T-helper 17 cell (primary cell): ENCODE data around the gene TMEM223. TPM values are rescaled to one million over a fixed set of nuclear protein-coding genes. Genes with fewer than 3 reads are reported as not detected.
"Not testable (repeated sequence)": the region's sequence is repeated elsewhere in the genome, so short reads cannot be mapped to it uniquely, and the experiment has no call there.

ENCODE experiments used
- ATAC-seq: fragments of 150-1000 bp; cut with Tn5 transposase; 2 replicates; pipeline ENCODE4 v1.10.0; 2021; ENCODE audit warnings: mild to moderate bottlenecking, moderate library complexity
- DNase-seq, 3 donors: peaks; one replicate each; pipeline versions ENCODE4 v3.0.0 to v3.0.0-alpha.2; 2020 to 2021
- H3K9me3 ChIP-seq: one replicate; pipeline ENCODE4 v1.7.0; 2013; ENCODE audit warnings: low read length, mild to moderate bottlenecking; ENCODE audit not compliant: control insufficient read depth, poor library complexity, severe bottlenecking
- H3K27ac Mint-ChIP-seq: one replicate; pipeline ENCODE4 v1.8.0; 2022; ENCODE audit warnings: mild to moderate bottlenecking, moderate library complexity, mixed read lengths
- H3K27me3 Mint-ChIP-seq: one replicate; pipeline ENCODE4 v1.8.0; 2022; ENCODE audit warnings: mixed read lengths
- H3K36me3 Mint-ChIP-seq: one replicate; pipeline ENCODE4 v1.8.0; 2022; ENCODE audit warnings: low read depth, mixed read lengths
- H3K4me1 Mint-ChIP-seq: one replicate; pipeline ENCODE4 v1.8.0; 2022; ENCODE audit warnings: mild to moderate bottlenecking, mixed read lengths
- H3K4me3 Mint-ChIP-seq: one replicate; pipeline ENCODE4 v1.8.0; 2022; ENCODE audit warnings: mild to moderate bottlenecking, moderate library complexity, mixed read lengths
- total RNA-seq, 4 donors: library from RNA in 2 of 4; stranded (reverse) in 2 of 4; gene quantifications; one replicate each; pipeline ENCODE4 v1.2.3 and lab custom pipeline; 2022 to 2026

TMEM223 gene
- total RNA-seq, 2 donors from 2014 or later: 5.7 to 7.3 TPM

DNA sequence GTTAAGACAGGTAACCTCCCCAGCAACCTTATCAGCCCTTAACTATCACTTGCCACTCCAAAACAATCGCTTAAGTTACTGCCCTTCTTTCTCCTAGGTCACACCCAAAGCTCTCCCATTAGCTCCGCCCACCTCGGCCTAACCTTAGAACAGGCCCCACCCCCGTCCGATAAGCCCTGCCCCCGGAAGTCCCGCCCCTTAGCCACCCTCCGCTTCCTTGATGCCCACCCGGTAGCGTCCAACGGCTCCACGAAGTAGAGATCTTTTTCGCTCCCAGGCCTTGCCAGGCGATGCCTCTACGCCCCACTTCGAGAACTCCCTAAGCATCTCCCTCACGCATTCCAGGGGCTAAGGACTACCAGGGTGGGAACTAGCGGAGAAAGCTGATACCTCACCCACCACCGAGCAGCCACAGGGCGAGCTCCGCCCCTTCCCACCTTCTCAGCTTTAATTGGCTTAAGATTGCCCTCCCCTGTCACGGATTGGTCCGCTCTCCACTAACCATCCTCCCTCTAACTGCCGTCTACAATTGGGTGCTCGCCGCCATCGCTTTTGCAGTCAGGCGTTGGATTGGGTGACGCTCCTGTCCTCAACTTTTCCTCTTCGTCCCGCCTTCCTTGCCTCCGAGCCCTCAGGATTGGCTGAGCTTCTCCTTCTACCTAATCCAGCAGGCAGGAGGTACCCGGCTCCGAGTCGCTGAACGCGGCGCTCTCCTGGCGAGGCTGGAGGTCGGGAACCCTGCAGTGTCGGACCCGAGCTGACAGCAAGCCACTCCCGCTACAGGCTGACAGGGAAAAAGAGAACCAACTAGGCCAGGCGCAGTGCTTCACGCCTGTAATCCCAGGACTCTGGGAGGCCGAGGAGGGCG is 37.8 kb downstream of the TMEM223 start, which contains the start of gene ZBTB3:
Gene ZBTB3, minus strand, starts transcription at position 425 of the 868 bp plus-strand sequence. CDS start 496 bp downstream, outside the sequence.
- no peaks in the 10 kb centered on the region for H3K36me3 Mint-ChIP-seq
- ATAC-seq (peak; percentile 95), DNase-seq (peak; percentile 91 to 94 (median 91))
- no peaks in the 10 kb centered on the region for H3K9me3 ChIP-seq
- H3K27ac Mint-ChIP-seq: peak within 1 kb of the TSS; percentile 94
- peaks cover 10% of the 10 kb centered on the region for H3K4me1 Mint-ChIP-seq
- H3K27me3 Mint-ChIP-seq: no peaks in the 10 kb centered on the region
- peak within 1 kb of the TSS; percentile 98 for H3K4me3 Mint-ChIP-seq

DNA sequence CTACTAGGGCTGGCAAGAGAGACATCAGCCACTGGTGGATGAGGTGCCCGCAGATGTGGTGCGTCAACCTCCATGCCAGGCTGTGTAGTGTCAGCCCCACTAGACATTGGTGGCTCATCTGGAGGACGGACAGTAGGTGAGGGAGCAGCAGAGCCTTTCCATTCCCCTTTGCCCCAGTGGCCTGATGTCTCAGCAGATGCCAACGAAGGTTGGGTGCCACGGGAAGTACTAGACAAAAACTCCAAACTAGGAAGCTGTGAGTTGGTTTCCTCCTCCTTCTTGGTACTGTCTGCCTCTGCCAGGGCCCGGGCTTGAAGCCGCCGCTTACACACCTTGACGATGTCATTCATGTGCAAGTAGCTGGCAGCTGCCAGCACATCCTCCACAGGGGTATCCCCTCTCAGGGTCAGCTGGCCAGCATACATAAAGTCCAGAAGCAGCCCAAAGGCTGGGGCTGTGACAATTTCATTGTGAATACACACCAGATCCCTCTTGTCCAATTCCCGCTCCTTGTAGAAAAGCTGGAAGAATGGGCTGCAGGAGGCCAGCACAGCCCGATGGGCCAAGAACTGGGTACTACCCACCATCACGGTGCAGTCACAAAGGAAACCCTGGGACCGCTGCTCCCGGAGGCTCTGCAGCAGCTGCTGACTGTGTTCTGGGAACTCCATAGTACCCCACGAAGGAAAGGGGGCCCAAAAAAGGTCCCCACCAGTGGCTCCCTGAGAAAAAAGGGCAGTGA is 38.6 kb downstream of the TMEM223 start:
- H3K36me3 Mint-ChIP-seq: no peaks in the 10 kb centered on the region
- peak overlapping the region; percentile 98 for H3K4me3 Mint-ChIP-seq
- no peak for DNase-seq
- H3K9me3 ChIP-seq: no peaks in the 10 kb centered on the region
- ATAC-seq: no peak
- peaks cover 13% of the 10 kb centered on the region for H3K4me1 Mint-ChIP-seq
- H3K27me3 Mint-ChIP-seq: no peaks in the 10 kb centered on the region
- peak overlapping the region; percentile 94 for H3K27ac Mint-ChIP-seq

DNA sequence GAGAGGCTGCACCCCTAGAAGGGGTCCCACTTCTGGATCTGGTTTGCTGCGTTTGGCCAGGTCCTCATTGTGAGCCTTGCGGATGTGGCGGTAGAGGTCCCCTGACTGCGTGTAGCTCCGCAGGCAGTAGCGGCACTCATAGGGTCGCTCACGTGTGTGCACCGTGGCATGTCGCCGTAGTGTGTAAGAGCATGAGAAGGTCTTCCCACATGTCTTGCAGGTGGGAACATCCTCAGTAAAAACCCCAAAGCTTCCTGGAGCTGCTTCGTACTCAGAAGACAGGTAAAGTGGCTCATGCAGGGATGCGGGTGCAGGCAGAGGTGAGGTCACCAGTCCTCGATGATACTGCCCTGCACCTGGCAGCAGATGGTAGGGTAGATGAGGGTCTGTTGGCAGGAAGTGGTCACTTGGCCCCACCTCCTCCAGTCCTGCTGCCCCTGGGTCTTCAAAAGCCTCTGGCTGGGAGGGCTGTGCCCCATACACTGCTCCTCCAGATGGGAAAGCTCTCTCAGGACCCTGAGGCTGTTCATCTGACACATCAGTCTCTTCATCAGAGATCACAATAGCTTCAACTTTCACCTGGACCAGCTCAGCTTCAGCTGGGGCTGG is 39.5 kb downstream of the TMEM223 start:
- no peak for DNase-seq
- H3K4me1 Mint-ChIP-seq: peaks cover 13% of the 10 kb centered on the region
- H3K9me3 ChIP-seq: no peaks in the 10 kb centered on the region
- no peak for ATAC-seq
- H3K4me3 Mint-ChIP-seq: no peak overlapping the region
- no peaks in the 10 kb centered on the region for H3K36me3 Mint-ChIP-seq
- no peak overlapping the region for H3K27ac Mint-ChIP-seq
- no peaks in the 10 kb centered on the region for H3K27me3 Mint-ChIP-seq

DNA sequence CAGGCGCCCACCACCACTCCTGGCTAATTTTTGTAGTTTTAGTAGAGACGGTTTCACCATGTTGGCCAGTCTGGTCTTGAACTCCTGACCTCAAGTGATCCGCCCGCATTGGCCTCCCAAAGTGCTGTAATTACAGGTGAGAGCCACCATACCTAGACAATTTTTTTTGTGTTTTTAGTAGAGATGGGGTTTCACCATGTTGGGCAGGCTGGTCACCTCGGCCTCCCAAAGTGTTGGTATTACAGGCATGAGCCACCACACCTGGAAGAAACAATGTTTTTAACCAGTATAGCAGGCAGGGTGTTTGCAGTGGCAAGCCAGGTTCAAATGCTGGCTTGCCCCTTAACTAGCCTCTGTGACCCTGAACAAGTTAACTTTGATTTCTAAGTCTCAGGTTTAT is 41.9 kb downstream of the TMEM223 start:
- not testable (repeated sequence) for H3K27me3 Mint-ChIP-seq, H3K9me3 ChIP-seq, DNase-seq, ATAC-seq, H3K4me3 Mint-ChIP-seq, H3K27ac Mint-ChIP-seq, H3K36me3 Mint-ChIP-seq
- H3K4me1 Mint-ChIP-seq: peaks cover 13% of the 10 kb centered on the region

DNA sequence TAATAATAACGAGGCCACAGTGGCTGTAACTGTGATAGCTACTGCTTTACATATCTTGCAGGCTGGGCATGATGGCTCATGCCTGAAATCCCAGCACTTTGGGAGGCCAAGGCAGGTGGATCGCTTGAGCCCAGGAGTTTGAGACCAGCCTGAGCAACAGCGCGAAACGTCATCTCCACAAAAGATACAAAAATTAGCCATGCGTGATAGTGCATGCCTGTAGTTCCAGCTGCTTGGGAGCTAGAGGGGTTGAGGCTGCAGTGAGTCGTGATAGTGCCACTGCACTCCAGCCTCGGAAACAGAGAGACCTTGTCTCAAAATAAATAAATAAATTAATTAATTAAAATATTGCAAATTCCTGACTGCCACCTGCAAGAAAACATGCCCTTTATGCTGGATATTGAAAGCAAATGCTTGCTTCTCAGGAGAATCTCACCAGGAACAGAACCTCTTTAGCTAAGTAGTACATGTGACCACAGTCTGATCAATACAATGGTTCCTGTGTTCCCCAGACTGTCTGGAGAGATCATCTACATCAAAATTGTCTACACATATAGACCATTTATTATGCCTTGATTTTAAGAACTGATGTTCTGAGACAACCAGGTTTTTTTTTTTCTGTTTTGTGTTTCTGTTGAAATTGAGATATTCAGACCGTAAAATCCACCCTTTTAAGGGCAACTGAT is 44.2 kb downstream of the TMEM223 start:
- Mint-ChIP-seq H3K4me3 (no peak overlapping the region), H3K36me3 (no peaks in the 10 kb centered on the region), H3K4me1 (peaks cover 8% of the 10 kb centered on the region), H3K27ac (no peak overlapping the region), H3K27me3 (no peaks in the 10 kb centered on the region)
- no peaks in the 10 kb centered on the region for H3K9me3 ChIP-seq
- no peak for DNase-seq
- ATAC-seq: no peak

Other genes with a start within 250 kb of the TMEM223 start
- gene AHNAK, start 245.2 kb downstream of the TMEM223 start, total RNA-seq: 100 to 1,000 TPM; 692 to 863 TPM
- gene EEF1G, start 218.1 kb downstream of the TMEM223 start, total RNA-seq: 1,000 to 10,000 TPM; 1,954 to 1,984 TPM
- 10 to 100 TPM; 20.9 to 23.2 TPM for gene TUT1, start 200.5 kb downstream of the TMEM223 start, total RNA-seq
- gene MTA2, start 190.1 kb downstream of the TMEM223 start, total RNA-seq: 100 to 1,000 TPM; 140 to 175 TPM
- gene EML3, start 179.2 kb downstream of the TMEM223 start, total RNA-seq: 100 to 1,000 TPM; 169 to 174 TPM
- gene ROM1, start 178.7 kb downstream of the TMEM223 start, total RNA-seq: 1 to 10 TPM in 1 of 2 donors, under 1 TPM in 1; 0.94 to 1.2 TPM
- 10 to 100 TPM; 53.0 to 57.2 TPM for gene B3GAT3, start 170.0 kb downstream of the TMEM223 start, total RNA-seq
- 100 to 1,000 TPM; 168 to 179 TPM for gene GANAB, start 145.4 kb downstream of the TMEM223 start, total RNA-seq
- gene INTS5, start 138.7 kb downstream of the TMEM223 start, total RNA-seq: 10 to 100 TPM; 12.1 to 13.0 TPM
- 10 to 100 TPM; 20.0 to 21.6 TPM for gene C11orf98, start 126.8 kb downstream of the TMEM223 start, total RNA-seq
- 10 to 100 TPM in 1 of 2 donors, 1 to 10 TPM in 1; 8.0 to 15.9 TPM for gene CSKMT, start 126.7 kb downstream of the TMEM223 start, total RNA-seq
- gene UQCC3, start 120.3 kb downstream of the TMEM223 start, total RNA-seq: 1 to 10 TPM; 2.6 to 3.3 TPM
- 10 to 100 TPM; 12.0 to 14.9 TPM for gene LBHD1, start 119.7 kb downstream of the TMEM223 start, total RNA-seq
- gene UBXN1, start 112.9 kb downstream of the TMEM223 start, total RNA-seq: 100 to 1,000 TPM; 195 to 203 TPM
- not detected for gene LRRN4CL, start 102.5 kb downstream of the TMEM223 start, total RNA-seq
- gene BSCL2, start 84.6 kb downstream of the TMEM223 start, total RNA-seq: 10 to 100 TPM; 20.8 to 20.9 TPM
- gene GNG3, start 84.3 kb downstream of the TMEM223 start, total RNA-seq: not detected
- gene HNRNPUL2, start 64.5 kb downstream of the TMEM223 start, total RNA-seq: 10 to 100 TPM; 41.4 to 43.2 TPM
- gene TTC9C, start 63.5 kb downstream of the TMEM223 start, total RNA-seq: 10 to 100 TPM; 11.0 to 14.1 TPM
- 1 to 10 TPM; 7.4 to 9.1 TPM for gene ZBTB3, start 37.8 kb downstream of the TMEM223 start, total RNA-seq
- 10 to 100 TPM; 65.0 to 65.7 TPM for gene POLR2G, start 30.4 kb downstream of the TMEM223 start, total RNA-seq
- gene TAF6L, start 20.6 kb downstream of the TMEM223 start, total RNA-seq: 10 to 100 TPM; 14.1 to 15.8 TPM
- gene TMEM179B, start 4.6 kb downstream of the TMEM223 start, total RNA-seq: 10 to 100 TPM; 20.5 to 27.7 TPM
- gene NXF1, start 13.4 kb upstream of the TMEM223 start, total RNA-seq: 100 to 1,000 TPM; 271 to 305 TPM
- gene STX5, start 40.0 kb upstream of the TMEM223 start, total RNA-seq: 100 to 1,000 TPM; 103 to 119 TPM
- gene TEX54, start 40.8 kb upstream of the TMEM223 start, total RNA-seq: not detected
- gene WDR74, start 47.6 kb upstream of the TMEM223 start, total RNA-seq: 100 to 1,000 TPM; 146 to 163 TPM
- gene SLC3A2, start 88.9 kb upstream of the TMEM223 start, total RNA-seq: 100 to 1,000 TPM; 233 to 240 TPM
- not detected for gene CHRM1, start 129.4 kb upstream of the TMEM223 start, total RNA-seq
- gene SLC22A6, start 193.0 kb upstream of the TMEM223 start, total RNA-seq: not detected
- not detected for gene SLC22A8, start 223.8 kb upstream of the TMEM223 start, total RNA-seq